ENCODE measurements around the gene HES4. TPM values are rescaled to one million over a fixed set of nuclear protein-coding genes. Genes with fewer than 3 reads are reported as not detected.

Gene HES4
- total and polyA plus RNA-seq, 8 donors = 4.0 to 212 (median 29.3) TPM; not detected in 1

- peak in 1 of 2 donors; percentile 65 for DNase-seq
- TF ChIP-seq POLR2AphosphoS5 (IDR thresholded peaks at IDR 0.05) = no peak
- TF ChIP-seq POLR2A (IDR thresholded peaks at IDR 0.05) = no peak
- TF ChIP-seq CTCF (IDR thresholded peaks at IDR 0.05) = no peak
- TF ChIP-seq EP300 (IDR thresholded peaks at IDR 0.05) = no peak
- H3K4me1 ChIP-seq = peaks cover 51 to 71% (median 67%) of the 10 kb centered on the region in 4 donors
- H3K9me3 ChIP-seq = no peaks in the 10 kb centered on the region
- no peaks in the 10 kb centered on the region for H3K36me3 ChIP-seq
- H3K27me3 ChIP-seq = peaks cover 0 to 94% (median 43%) of the 10 kb centered on the region in 3 donors
- peak overlapping the region; percentile 54 to 69 (median 58) for H3K4me3 ChIP-seq
- WGBS, 5 donors = 1 to 3% (median 2%) methylated on average over 29 to 58 of the region's 58 CpGs
- H3K27ac ChIP-seq = peak overlapping the region; percentile 83 to 98 (median 95)
- intact Hi-C loops (cut with DNase I; ENCODE audit: low total_unique reads) = no loop called here
Measured at GRCh38 chr1:1001057-1001783, 1.3 kb upstream of the HES4 start.

DNA sequence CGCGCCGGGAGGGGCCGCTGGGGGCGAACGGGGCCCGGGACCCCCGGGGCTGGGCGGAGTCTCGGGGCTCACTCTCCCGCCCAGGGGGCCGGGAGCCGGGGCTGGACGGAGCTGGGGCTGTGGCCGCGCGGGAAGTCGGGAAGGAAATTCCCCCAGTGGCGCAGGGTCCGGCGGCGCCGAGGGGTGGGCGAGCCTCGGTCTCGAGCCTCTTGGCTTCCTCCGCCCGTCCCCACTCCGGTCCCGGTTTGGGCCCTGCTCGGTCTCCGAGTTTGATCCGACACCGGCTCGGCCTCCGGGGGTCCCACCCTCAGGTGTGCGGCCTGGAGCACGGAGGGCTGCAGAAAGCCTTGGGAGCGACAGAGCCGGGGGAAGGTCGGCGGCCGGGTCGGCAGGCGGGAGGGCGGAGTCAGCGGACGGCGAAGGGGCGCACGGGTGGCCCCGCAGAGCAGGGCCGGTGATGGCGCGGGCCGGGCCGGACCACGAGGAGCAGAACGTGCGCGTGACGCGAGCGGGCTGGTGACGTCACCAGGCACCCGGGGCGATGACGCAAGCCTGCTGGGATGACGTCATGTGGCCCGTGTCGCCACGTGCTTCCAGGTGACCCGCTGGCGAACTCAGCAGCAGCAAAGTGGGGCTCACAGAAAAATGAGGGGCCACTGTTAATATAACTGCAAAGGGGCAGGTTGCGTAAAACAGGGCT lies 610 bp upstream of the HES4 start:
- 1 to 2% (median 1%) methylated on average over 30 to 75 of the region's 75 CpGs for WGBS, 5 donors
- Histone ChIP-seq H3K4me3 (peak overlapping the region; percentile 54 to 69 (median 58)), H3K36me3 (no peaks in the 10 kb centered on the region), H3K4me1 (peaks cover 44 to 68% (median 62%) of the 10 kb centered on the region in 4 donors), H3K27ac (peak overlapping the region; percentile 83 to 98 (median 95)), H3K9me3 (no peaks in the 10 kb centered on the region), H3K27me3 (peaks cover 0 to 93% (median 43%) of the 10 kb centered on the region in 3 donors)
- DNase-seq = peak; percentile 80 to 95
- peak; percentile 76 to 96 (median 76) for TF ChIP-seq POLR2AphosphoS5 (IDR thresholded peaks at IDR 0.05)
- no peak for TF ChIP-seq POLR2A (IDR thresholded peaks at IDR 0.05)
- TF ChIP-seq EP300 (IDR thresholded peaks at IDR 0.05) = peak; percentile 79
- peak in 1 of 7 experiments; percentile 5 for TF ChIP-seq CTCF (IDR thresholded peaks at IDR 0.05)
- intact Hi-C loops (cut with DNase I; ENCODE audit: low total_unique reads) = no loop called here

DNA sequence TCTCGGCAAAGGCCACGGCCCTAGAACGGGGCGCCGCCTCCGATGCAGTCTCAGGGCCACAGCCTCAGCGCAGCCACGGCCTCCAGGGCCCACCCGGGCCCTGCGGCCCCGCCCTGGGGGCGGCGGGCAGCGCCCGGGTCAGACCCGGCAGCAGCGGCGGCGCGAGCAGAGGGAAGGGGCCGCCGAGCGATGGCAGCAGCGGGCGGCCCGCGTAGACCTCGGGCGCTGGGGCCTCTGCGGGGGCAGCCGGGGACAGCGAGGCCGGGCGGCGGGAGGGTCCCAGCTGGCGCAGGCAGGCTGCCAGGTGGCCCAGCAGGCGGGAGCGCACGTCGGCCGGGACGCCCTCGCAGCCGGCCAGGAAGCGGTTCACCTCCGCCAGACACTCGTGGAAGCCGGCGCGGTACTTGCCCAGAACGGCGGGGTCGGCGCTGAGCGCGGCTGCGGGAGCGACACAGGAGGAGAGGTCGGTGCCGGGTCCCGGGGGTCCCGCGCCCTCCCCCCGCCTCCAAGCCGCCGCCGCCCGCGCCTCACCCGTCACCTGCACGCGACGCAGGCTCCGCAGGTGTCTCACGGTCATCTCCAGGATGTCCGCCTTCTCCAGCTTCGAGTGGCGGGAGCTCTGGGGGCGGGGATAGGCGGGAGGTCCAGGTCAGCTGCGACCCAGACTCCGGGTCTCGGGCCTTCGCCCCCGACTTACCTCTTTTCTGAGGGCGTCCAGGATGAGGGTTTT lies 737 bp downstream of the HES4 start:
- Histone ChIP-seq H3K9me3 (no peaks in the 10 kb centered on the region), H3K4me1 (peaks cover 35 to 55% (median 48%) of the 10 kb centered on the region in 4 donors), H3K27ac (peak overlapping the region; percentile 83 to 98 (median 95)), H3K27me3 (peaks cover 0 to 93% (median 43%) of the 10 kb centered on the region in 3 donors), H3K36me3 (no peaks in the 10 kb centered on the region), H3K4me3 (peak overlapping the region; percentile 54 to 69 (median 58))
- 0 to 5% (median 0%) methylated on average over 8 to 86 of the region's 86 CpGs for WGBS, 5 donors
- DNase-seq = peak in 1 of 2 donors; percentile 82
- intact Hi-C loops (cut with DNase I; ENCODE audit: low total_unique reads) = no loop called here
- TF ChIP-seq POLR2AphosphoS5 (IDR thresholded peaks at IDR 0.05) (no peak), POLR2A (IDR thresholded peaks at IDR 0.05) (no peak), CTCF (IDR thresholded peaks at IDR 0.05) (no peak), EP300 (IDR thresholded peaks at IDR 0.05) (no peak)

GRCh38 chr1:998745-998994 lies 1.2 kb downstream of the HES4 start:
- Histone ChIP-seq H3K4me3 (peak overlapping the region; percentile 54 to 69 (median 58)), H3K27ac (peak overlapping the region in 3 of 5 donors; percentile 83 to 98 (median 93))

More at GRCh38 chr1:998745-998994, 1.2 kb downstream of the HES4 start:
- WGBS, 5 donors = 0 to 10% (median 1%) methylated on average over 4 to 27 of the region's 27 CpGs
- DNase-seq = peak in 1 of 2 donors; percentile 82
- TF ChIP-seq CTCF (IDR thresholded peaks at IDR 0.05) (no peak), POLR2AphosphoS5 (IDR thresholded peaks at IDR 0.05) (no peak), EP300 (IDR thresholded peaks at IDR 0.05) (no peak), POLR2A (IDR thresholded peaks at IDR 0.05) (no peak)
- Histone ChIP-seq H3K27me3 (peaks cover 0 to 90% (median 43%) of the 10 kb centered on the region in 3 donors), H3K9me3 (no peaks in the 10 kb centered on the region), H3K4me1 (peaks cover 35 to 53% (median 48%) of the 10 kb centered on the region in 4 donors), H3K36me3 (no peaks in the 10 kb centered on the region)
- intact Hi-C loops (cut with DNase I; ENCODE audit: low total_unique reads) = no loop called here

All from stomach (tissue), 9 donors.